GM18861 (cell line): ENCODE data around the gene VCY1B.
"Not testable (repeated sequence)": the region's sequence is repeated elsewhere in the genome, so short reads cannot be mapped to it uniquely, and the experiment has no call there.

Experiments
- ATAC-seq: cut with Tn5 transposase; IDR thresholded peaks from one replicate; pipeline ENCODE4 v1.9.1; 2021; ENCODE audit not compliant: unreplicated experiment

VCY1B gene

DNA sequence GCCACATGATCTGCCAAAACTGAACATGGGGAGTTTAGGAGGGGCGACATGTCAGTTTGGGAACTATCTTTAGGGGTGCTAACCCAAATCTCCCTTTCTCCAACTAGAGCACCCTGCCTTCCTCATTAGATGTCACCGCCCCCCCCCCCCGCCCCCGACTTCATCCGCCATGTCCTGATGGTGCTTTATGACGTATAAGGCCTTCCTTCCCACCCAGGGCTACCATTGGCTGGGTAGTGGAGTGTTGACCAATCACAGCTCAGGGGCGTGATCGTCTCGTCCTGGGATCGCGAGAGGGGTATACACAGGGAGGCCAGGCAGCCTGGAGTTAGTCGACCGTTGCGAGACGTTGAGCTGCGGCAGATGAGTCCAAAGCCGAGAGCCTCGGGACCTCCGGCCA is at the start of gene VCY1B:
TSS of gene VCY1B (plus strand) at position 301 of the 400 bp plus-strand sequence. CDS start at position 364, 63 bp downstream.
- ATAC-seq: not testable (repeated sequence)

DNA sequence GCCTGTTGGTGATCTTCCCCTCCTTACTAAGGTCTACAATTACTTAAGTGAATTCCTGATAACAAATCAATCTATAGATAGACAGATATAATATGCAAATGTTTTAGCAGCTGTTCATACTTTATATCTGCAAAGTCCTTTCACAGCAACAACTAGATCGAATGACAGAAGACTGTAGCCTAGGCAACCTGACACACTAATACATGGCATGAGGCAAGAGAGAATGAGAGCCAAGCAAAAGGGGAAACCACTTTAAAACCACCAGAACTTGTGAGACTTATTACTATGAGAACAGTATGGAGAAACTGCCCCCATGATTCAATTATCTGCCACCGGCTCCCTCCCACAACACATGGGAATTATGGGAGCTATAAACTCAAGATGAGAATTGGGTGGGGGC is 44.1 kb upstream of the VCY1B start:
- not testable (repeated sequence) for ATAC-seq

DNA sequence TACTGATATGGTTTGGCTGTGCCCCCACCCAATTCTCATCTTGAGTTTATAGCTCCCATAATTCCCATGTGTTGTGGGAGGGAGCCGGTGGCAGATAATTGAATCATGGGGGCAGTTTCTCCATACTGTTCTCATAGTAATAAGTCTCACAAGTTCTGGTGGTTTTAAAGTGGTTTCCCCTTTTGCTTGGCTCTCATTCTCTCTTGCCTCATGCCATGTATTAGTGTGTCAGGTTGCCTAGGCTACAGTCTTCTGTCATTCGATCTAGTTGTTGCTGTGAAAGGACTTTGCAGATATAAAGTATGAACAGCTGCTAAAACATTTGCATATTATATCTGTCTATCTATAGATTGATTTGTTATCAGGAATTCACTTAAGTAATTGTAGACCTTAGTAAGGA is 25.6 kb upstream of the VCY1B start:
- not testable (repeated sequence) for ATAC-seq

DNA sequence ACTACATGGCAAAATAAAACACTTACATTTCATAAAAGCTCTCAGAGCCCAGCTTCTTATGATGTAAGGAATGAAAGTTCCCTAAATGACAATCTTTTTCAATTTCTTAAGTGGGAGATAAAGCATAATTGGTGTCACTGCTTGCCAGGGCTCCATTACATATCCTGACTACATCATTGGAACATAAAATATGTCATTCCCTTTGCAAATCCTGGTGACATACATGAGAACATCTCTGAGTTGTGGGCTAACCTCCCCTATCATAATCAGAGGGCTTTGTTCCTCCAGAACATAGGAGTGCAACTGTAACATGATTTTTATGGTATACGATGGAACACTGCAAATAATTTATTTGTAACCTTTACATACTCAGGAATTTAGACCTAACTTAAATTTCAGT is 29.9 kb downstream of the VCY1B start:
- ATAC-seq: no peak
